ENCODE measurements around the gene DNAJB2.

The DNAJB2 gene

DNA sequence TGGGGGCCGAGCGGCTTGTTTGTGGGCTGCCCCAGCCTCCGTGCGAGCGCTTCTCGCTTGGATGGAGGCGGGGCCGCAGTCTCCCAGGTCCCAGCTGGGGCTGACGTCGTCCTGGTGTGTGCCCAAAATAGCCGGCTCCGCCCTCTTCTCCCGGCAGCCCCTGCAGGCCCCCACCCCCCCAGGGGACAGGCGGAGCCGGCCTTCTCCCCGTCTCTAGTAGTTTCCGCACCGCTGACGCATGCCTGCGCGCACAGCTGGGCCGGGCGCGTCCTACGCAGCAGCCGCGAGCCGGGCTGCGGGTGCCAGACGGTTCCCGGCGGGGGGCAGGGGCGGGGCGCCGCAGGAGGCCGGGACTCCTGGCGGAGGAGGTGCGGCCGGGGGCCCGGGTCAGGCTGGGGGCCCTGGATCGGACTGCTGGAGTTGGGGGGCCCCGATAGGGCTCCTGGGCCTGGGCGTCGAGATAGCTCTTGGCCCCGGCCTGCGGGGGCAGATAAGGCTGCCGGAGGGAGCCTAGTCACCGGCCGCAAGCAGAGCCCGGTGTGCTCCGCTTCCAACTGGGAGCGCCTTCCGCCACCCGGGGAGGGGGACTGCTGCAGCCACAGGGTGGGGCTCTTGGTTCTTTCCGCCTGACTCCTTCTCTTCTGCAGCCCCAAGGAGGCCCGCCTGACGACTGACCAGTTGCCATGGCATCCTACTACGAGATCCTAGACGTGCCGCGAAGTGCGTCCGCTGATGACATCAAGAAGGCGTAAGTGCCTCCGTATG is at the start of gene DNAJB2:
Gene DNAJB2, plus strand, starts transcription at position 216 of the 765 bp plus-strand sequence. Its CDS starts 468 bp downstream, at position 684.
- peak; percentile 97 for DNase-seq (ENCODE audit: low read depth in 1 of 2, low spot score in 1 of 2)

DNA sequence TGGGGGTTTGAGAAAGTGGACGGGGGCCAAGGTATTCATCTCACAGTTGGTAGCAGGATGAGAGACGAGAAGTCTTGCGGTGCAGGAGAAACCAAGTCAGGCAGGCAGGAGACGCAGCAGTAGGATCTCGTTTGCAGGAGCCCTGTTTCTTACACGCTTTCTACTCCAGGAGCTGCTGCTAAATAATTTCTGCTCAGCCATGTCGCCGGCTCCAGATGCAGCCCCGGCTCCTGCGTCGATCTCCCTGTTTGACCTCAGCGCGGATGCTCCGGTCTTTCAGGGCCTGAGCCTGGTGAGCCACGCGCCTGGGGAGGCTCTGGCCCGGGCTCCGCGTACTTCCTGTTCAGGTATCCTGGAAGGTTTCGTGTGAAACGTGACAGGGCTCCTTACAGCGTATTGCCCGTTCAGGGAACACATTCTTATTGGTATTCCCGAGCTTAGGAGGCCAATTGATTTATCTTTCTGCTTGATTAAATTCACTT is 49.1 kb upstream of the DNAJB2 start:
- DNase-seq (ENCODE audit: low read depth in 1 of 2, low spot score in 1 of 2) = no peak

- DNase-seq (ENCODE audit: low read depth in 1 of 2, low spot score in 1 of 2) = no peak
Measured at GRCh38 chr2:219234331-219234730, 44.8 kb upstream of the DNAJB2 start.

- DNase-seq (ENCODE audit: low read depth in 1 of 2, low spot score in 1 of 2) = no peak
Measured at GRCh38 chr2:219243291-219243761, 35.8 kb upstream of the DNAJB2 start.

GRCh38 chr2:219244789-219245147 is 34.4 kb upstream of the DNAJB2 start:
- DNase-seq (ENCODE audit: low read depth in 1 of 2, low spot score in 1 of 2) = no peak

DNA sequence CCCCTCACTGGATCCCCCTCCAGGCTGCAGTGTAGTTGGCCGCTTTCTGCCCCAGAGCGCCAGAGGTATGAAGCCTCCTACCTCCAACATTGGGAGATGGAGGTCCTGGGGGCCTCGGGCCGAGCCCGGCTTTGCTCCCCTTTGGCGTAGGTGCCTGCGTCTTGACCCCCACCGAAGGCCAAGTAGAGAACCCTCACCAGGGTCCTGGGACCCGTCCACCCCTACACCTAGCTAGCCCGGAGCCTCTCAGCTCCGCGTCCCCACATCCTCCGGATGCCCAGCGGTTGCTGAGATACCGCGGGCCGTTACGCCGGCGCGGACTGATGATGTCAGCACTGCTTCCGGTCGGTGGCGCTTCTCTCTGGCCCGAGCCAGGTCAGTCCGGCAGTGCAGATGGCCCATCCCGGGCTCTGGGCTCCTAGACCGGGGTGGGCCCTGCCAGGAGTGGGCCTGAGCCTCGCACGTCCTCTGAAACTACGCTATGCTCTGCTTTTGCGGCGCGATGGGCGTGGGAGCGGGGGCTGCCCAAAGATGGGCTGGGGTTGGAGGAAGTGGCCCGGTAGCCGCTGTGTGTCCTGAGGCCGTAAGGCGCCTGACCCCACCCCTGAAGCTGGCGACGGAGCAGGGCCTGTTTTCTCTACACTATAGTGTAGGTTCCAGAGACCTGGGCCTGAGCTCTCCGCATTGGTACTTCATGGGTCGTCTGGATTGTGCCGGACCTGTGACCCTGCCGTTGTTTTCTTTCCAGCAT is 33.8 kb upstream of the DNAJB2 start, which contains the start of the genes GLB1L and STK16:
Gene GLB1L, minus strand, starts transcription at position 297 of the 751 bp plus-strand sequence. CDS start 1,871 bp downstream, outside the sequence.
Gene STK16, plus strand, starts transcription at position 332 of the 751 bp plus-strand sequence. CDS start 521 bp downstream, outside the sequence.
- DNase-seq (ENCODE audit: low read depth in 1 of 2, low spot score in 1 of 2) = peak; percentile 76 to 84

DNA sequence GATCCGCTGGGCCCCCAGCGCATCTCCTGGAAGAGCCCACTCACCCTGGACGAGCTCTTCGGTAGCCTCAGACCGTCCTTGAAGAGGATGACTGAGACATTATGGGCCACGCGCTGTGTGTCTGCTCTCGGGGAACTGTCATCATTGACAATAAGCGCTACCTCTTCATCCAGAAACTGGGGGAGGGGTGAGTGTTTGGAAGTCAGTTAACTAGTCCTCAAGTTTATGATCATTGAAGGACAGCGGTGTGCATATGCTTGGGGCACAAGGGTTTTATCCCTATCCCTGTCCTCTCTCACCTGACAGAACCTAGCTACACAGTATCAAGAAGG is 33.3 kb upstream of the DNAJB2 start:
- DNase-seq (ENCODE audit: low read depth in 1 of 2, low spot score in 1 of 2) = no peak

DNA sequence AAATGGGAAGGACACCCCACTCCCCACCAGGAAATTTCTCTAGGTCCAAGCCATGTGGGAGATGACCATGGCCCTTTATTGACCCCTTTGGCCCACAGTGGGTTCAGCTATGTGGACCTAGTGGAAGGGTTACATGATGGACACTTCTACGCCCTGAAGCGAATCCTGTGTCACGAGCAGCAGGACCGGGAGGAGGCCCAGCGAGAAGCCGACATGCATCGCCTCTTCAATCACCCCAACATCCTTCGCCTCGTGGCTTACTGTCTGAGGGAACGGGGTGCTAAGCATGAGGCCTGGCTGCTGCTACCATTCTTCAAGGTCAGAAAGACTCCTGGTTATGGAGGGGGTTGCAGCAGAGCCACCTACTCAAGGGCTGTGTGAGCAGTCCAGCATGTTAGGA is 32.6 kb upstream of the DNAJB2 start:
- DNase-seq (ENCODE audit: low read depth in 1 of 2, low spot score in 1 of 2) = no peak

- peak; percentile 27 to 31 for DNase-seq (ENCODE audit: low read depth in 1 of 2, low spot score in 1 of 2)
Measured at GRCh38 chr2:219247678-219248642, 31.2 kb upstream of the DNAJB2 start.

GRCh38 chr2:219248845-219249202 is 30.3 kb upstream of the DNAJB2 start:
- no peak for DNase-seq (ENCODE audit: low read depth in 1 of 2, low spot score in 1 of 2)

GRCh38 chr2:219249203-219249980 is 29.8 kb upstream of the DNAJB2 start:
- DNase-seq (ENCODE audit: low read depth in 1 of 2, low spot score in 1 of 2) = peak in 1 of 2 donors; percentile 14

- DNase-seq (ENCODE audit: low read depth in 1 of 2, low spot score in 1 of 2) = no peak
Measured at GRCh38 chr2:219250049-219250781, 29.0 kb upstream of the DNAJB2 start.

DNA sequence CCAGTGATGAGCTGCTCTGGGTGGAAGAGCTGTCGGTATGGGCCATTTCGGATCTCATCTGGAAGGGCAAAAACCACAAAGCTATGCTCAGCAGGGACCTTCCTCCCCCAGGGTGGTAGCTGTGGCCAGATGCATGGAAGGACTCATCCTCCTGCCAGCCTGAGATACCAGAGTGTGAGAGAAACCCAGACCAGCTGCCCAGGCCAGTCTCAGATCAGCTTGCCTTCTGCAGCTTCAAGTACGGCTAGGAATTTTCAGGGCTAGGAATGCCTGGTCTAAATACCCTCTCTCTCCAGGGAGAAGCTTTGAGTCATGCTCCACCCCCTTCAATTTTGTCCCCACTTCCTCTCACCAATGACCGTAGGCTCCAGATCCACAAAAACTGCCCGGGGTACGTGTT is 27.5 kb upstream of the DNAJB2 start:
- DNase-seq (ENCODE audit: low read depth in 1 of 2, low spot score in 1 of 2) = no peak

DNA sequence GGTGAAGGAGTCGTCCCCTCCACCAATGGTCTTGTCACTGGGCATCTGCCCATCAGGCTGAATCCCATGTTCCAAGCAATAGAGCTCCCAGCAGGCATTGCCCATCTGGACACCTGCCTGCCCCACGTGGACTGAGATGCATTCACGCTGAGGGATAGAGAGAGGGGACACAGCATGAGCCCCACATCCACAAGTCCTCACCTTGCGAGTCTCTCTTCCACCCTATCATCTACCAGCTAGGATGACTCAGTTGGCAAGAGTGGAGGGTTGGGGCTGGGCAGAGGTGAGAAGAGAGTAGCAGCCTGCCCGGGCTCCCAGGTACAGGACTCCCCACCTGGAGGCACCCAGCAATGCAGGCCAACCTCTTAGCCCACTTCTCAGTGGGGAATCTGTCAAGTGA is 27.1 kb upstream of the DNAJB2 start:
- DNase-seq (ENCODE audit: low read depth in 1 of 2, low spot score in 1 of 2) = peak in 1 of 2 donors; percentile 8

GRCh38 chr2:219252570-219252899 is 26.6 kb upstream of the DNAJB2 start:
- no peak for DNase-seq (ENCODE audit: low read depth in 1 of 2, low spot score in 1 of 2)

DNA sequence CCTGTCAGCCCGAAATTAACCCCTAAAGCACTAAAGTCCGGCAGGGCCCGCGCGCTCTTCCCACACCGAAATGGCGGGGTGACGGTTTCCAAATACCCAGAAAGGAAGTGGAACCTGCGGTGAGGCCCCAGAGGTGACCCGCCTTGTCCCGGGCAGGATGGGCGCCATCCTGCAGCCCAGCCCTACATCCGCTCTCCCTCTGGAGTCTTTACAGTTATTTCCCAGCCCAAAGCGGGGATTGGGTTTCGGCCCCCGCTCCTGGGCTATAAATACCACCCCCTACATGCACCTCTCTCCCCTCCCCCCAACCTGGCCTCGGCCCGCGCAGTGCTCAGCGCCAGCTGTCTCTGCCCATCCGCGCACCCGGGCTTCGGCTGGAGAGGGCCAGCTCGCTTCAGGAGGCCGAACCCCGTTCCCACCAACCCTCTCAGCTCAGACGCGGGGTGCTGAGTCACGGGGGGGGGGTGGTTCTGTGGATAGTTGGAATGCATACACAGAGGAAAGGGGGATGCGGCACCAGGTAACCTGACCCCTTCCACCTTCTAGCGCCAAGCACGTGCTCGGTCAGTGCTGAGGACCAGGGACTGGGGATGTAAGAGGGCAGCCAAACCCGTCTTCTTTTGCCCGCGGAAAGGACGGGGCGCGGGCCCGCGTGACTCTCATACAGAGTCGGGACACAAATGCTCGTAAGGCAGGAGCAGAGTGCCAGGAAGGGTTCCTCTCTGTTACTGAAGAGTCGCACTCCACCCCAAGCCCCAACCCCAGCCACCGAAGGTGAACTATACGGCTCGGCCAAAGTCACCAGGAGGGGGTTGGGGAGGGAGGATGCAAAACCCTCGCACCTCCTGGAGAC is 26.0 kb upstream of the DNAJB2 start, which contains the start of gene TUBA4B:
Gene TUBA4B, plus strand, starts transcription at position 344 of the 853 bp plus-strand sequence. Its CDS starts 165 bp downstream, at position 509.
- DNase-seq (ENCODE audit: low read depth in 1 of 2, low spot score in 1 of 2) = peak; percentile 17 to 21

- peak; percentile 88 to 89 for DNase-seq (ENCODE audit: low read depth in 1 of 2, low spot score in 1 of 2)
Measured at GRCh38 chr2:219253753-219254589, 25.2 kb upstream of the DNAJB2 start, which contains the start of gene TUBA4A. TSS of gene TUBA4A (minus strand) at chr2:219253918. CDS start at chr2:219253858, 60 bp downstream.

Measured in stimulated activated CD4-positive, alpha-beta T cell treated with anti-CD3 and anti-CD28 coated beads, Interleukin-15, amount 100 ng/mL, for 1 hour (primary cell).